MCF 10A (cell line): ENCODE measurements around the gene CST7. TPM values are rescaled to one million over a fixed set of nuclear protein-coding genes. Genes with fewer than 3 reads are reported as not detected.

Source experiments
- BruUV-seq: library from RNA; stranded (reverse); fragments of 400-500 nt; replicated peaks from 2 replicates; lab custom pipeline; 2021; lab: Mats Ljungman, UMichigan
- CTCF ChIA-PET: fragments of 300-600 bp; sonication (Branson Sonifier 250); formaldehyde crosslinking; extraction: SDS; loops from one replicate; lab custom pipeline; 2021; ENCODE audit warnings: antibody characterized with exemption, inconsistent platforms; lab: Yijun Ruan, JAX
- POLR2A ChIA-PET: fragments of 300-600, 350-650 bp; sonication (Branson Sonifier 250); formaldehyde crosslinking; extraction: SDS; loops from one replicate; lab custom pipeline; 2020; ENCODE audit warnings: antibody characterized with exemption, inconsistent platforms; lab: Yijun Ruan, JAX
- DNase-seq: peaks from one replicate; pipeline ENCODE4 v3.0.0-alpha.2; 2018; ENCODE audit not compliant: unreplicated experiment
- H3K27ac Mint-ChIP-seq: one replicate; pipeline ENCODE4 v1.8.0; 2022; ENCODE audit warnings: mild to moderate bottlenecking, low read depth, mixed read lengths; ENCODE audit not compliant: unreplicated experiment
- H3K27me3 Mint-ChIP-seq: one replicate; pipeline ENCODE4 v1.8.0; 2022; ENCODE audit warnings: mixed read lengths; ENCODE audit not compliant: insufficient read depth, unreplicated experiment
- H3K36me3 Mint-ChIP-seq: one replicate; pipeline ENCODE4 v1.8.0; 2022; ENCODE audit warnings: mild to moderate bottlenecking, moderate library complexity, mixed read lengths; ENCODE audit not compliant: insufficient read depth, unreplicated experiment
- H3K4me1 Mint-ChIP-seq: one replicate; pipeline ENCODE4 v1.8.0; 2022; ENCODE audit warnings: mixed read lengths; ENCODE audit not compliant: insufficient read depth, unreplicated experiment
- H3K4me3 Mint-ChIP-seq: one replicate; pipeline ENCODE4 v1.8.0; 2022; ENCODE audit warnings: mild to moderate bottlenecking, moderate library complexity, mixed read lengths; ENCODE audit not compliant: unreplicated experiment
- H3K9me3 Mint-ChIP-seq: one replicate; pipeline ENCODE4 v1.8.0; 2022; ENCODE audit warnings: mixed read lengths; ENCODE audit not compliant: unreplicated experiment
- intact Hi-C: fragments of 100-400 bp; cut with micrococcal nuclease; formaldehyde crosslinking; loops from 2 replicates; pipeline ENCODE4 v1.14.1; 2022
- total RNA-seq: library from RNA; stranded (reverse); gene quantifications from 2 replicates; pipeline ENCODE4 v1.2.3, GENCODE V29; 2022
- TF ChIP-seq, protein P1 (sequence below): fragments of 200-600 bp; IDR thresholded peaks from one replicate; pipeline ENCODE4 v1.8.0; 2022; ENCODE audit warnings: antibody characterized with exemption, mild to moderate bottlenecking; ENCODE audit not compliant: unreplicated experiment

Gene CST7
- total RNA-seq, 1 experiment from 2014 or later, result not detected

GRCh38 chr20:24966317-24967012 lies 17.4 kb downstream of the CST7 start:
- DNase-seq, result no peak
- H3K36me3 Mint-ChIP-seq, result peaks cover 76% of the 10 kb centered on the region
- CTCF ChIA-PET, result interaction anchor here (1.3 kb wide), 1 partner anchor 14 kb away, joined by 3 read pairs; no protein-coding TSS in a partner anchor

GRCh38 chr20:24968278-24968800 lies 19.3 kb downstream of the CST7 start:
- POLR2A ChIA-PET, result no interaction called here
- Mint-ChIP-seq H3K27ac (no peak overlapping the region), H3K4me1 (no peaks in the 10 kb centered on the region), H3K36me3 (peaks cover 66% of the 10 kb centered on the region), H3K9me3 (no peaks in the 10 kb centered on the region), H3K4me3 (no peak overlapping the region), H3K27me3 (no peaks in the 10 kb centered on the region)
- no peak for DNase-seq
- intact Hi-C loops, result no loop called here
- CTCF ChIA-PET, result interaction anchor here (1.0 kb wide), 1 partner anchor 25 kb away, joined by 3 read pairs; no protein-coding TSS in a partner anchor
- TF ChIP-seq, protein P1, sequence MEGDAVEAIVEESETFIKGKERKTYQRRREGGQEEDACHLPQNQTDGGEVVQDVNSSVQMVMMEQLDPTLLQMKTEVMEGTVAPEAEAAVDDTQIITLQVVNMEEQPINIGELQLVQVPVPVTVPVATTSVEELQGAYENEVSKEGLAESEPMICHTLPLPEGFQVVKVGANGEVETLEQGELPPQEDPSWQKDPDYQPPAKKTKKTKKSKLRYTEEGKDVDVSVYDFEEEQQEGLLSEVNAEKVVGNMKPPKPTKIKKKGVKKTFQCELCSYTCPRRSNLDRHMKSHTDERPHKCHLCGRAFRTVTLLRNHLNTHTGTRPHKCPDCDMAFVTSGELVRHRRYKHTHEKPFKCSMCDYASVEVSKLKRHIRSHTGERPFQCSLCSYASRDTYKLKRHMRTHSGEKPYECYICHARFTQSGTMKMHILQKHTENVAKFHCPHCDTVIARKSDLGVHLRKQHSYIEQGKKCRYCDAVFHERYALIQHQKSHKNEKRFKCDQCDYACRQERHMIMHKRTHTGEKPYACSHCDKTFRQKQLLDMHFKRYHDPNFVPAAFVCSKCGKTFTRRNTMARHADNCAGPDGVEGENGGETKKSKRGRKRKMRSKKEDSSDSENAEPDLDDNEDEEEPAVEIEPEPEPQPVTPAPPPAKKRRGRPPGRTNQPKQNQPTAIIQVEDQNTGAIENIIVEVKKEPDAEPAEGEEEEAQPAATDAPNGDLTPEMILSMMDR, result no peak
- no TSS peak for BruUV-seq

More at GRCh38 chr20:24966317-24967012, 17.4 kb downstream of the CST7 start:
- Mint-ChIP-seq H3K9me3 (no peaks in the 10 kb centered on the region), H3K4me3 (no peak overlapping the region), H3K4me1 (no peaks in the 10 kb centered on the region), H3K27me3 (no peaks in the 10 kb centered on the region), H3K27ac (no peak overlapping the region)
- POLR2A ChIA-PET, result interaction anchor here (0.6 kb wide), 1 partner anchor 1364 kb away, joined by 3 read pairs; no protein-coding TSS in a partner anchor
- BruUV-seq, result no TSS peak
- TF ChIP-seq, protein P1, result no peak
- intact Hi-C loops, result no loop called here

DNA sequence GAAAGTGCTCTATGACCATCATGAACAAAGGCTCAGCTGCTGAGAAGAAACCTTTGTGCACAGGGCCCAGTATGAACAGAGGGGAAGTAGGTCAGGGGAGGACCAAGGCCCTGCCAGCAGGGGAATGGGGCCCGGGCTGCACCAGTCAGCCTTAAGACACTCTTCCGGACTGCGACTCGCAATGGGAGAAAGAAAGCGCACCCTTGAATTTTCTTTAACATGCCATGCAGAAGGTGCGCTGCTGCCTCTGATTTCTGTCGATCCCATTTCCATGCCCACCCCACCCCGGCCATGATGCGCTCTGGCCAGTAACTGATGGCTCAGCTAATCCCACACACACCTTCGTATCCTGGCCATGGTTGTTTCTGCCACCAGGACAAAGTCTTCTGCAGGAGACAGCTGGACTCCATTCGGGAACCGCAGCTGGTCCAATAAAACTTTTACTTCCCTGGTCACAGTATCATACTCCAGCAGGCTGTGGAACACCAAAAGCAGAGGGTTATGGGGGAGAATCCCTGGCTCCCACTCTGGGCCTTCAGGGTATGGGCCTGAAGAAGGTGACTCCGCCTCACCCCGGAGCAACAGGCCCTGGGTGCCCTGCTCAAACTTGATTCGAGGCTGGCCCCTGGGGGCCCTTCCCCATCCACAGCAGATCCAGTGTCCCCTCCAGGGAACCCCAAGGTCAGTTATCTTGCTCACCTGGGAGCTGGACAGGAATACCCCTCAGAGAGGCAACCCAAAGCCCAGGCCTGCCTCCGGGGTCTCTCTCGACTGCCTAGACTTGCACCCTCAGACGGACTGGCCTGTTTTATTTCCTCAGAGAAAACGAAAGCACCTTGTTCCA lies 20.3 kb downstream of the CST7 start:
- CTCF ChIA-PET, result interaction anchor here (0.7 to 1.0 kb wide), 2 partner anchors 24 to 1309 kb away, joined by 3 to 4 read pairs; no protein-coding TSS in a partner anchor
- no peak for DNase-seq
- H3K36me3 Mint-ChIP-seq, result peaks cover 71% of the 10 kb centered on the region
- H3K27me3 Mint-ChIP-seq, result no peaks in the 10 kb centered on the region
- no peak overlapping the region for H3K4me3 Mint-ChIP-seq
- POLR2A ChIA-PET, result no interaction called here
- H3K27ac Mint-ChIP-seq, result no peak overlapping the region
- intact Hi-C loops, result no loop called here
- no peaks in the 10 kb centered on the region for H3K4me1 Mint-ChIP-seq
- H3K9me3 Mint-ChIP-seq, result no peaks in the 10 kb centered on the region
- BruUV-seq, result no TSS peak
- TF ChIP-seq, protein P1, result no peak
